Epithelial cell of proximal tubule (primary cell): ENCODE measurements around the gene RPS6KB2. TPM values are rescaled to one million over a fixed set of nuclear protein-coding genes. Genes with fewer than 3 reads are reported as not detected.
"Not testable (repeated sequence)": the region's sequence is repeated elsewhere in the genome, so short reads cannot be mapped to it uniquely, and the experiment has no call there.

ENCODE experiments used
- DNase-seq: peaks from one replicate; pipeline ENCODE4 v3.0.0-alpha.2; 2011; ENCODE audit warnings: low read depth
- H3K4me3 ChIP-seq: 2 replicates; pipeline ENCODE4 v1.5.1; 2011; ENCODE audit warnings: low read depth, mild to moderate bottlenecking, low read length
- total RNA-seq: library from RNA; depleted of rRNA; stranded (reverse); fragments of >200 nt; gene quantifications from 2 replicates; pipeline ENCODE4 v1.2.3, GENCODE V29; 2015
- TF ChIP-seq, protein P1 (sequence below): conservative IDR thresholded peaks from 2 replicates; pipeline ENCODE4 v1.5.1; 2012; ENCODE audit warnings: low read depth, mild to moderate bottlenecking, low read length

The RPS6KB2 gene
- total RNA-seq, 1 donor from 2014 or later, result 64.1 TPM

DNA sequence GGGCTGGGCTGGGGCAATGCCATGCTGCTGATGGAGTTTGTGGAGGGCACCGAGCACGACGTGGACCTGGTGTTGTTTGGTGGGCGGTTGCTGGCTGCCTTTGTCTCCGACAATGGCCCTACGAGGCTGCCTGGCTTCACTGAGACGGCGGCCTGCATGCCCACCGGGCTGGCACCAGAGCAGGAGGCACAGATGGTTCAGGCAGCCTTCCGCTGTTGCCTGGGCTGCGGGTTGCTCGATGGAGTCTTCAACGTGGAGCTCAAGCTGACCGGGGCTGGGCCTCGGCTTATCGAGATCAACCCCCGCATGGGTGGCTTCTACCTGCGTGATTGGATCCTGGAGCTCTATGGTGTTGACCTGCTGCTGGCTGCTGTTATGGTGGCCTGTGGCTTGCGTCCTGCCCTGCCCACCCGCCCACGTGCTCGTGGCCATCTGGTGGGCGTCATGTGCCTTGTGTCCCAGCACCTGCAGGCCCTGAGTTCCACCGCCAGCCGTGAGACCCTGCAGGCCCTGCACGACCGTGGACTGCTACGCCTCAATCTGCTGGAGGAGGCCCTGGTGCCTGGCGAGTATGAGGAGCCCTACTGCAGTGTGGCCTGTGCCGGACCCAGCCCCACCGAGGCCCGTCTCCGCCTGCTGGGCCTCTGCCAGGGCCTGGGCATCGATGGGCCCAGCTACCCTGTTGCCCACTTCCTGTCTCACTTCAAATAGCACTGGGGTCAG, 4.2 kb upstream of the RPS6KB2 start:
- no peak overlapping the region for H3K4me3 ChIP-seq
- DNase-seq, result no peak
- TF ChIP-seq, protein P1, sequence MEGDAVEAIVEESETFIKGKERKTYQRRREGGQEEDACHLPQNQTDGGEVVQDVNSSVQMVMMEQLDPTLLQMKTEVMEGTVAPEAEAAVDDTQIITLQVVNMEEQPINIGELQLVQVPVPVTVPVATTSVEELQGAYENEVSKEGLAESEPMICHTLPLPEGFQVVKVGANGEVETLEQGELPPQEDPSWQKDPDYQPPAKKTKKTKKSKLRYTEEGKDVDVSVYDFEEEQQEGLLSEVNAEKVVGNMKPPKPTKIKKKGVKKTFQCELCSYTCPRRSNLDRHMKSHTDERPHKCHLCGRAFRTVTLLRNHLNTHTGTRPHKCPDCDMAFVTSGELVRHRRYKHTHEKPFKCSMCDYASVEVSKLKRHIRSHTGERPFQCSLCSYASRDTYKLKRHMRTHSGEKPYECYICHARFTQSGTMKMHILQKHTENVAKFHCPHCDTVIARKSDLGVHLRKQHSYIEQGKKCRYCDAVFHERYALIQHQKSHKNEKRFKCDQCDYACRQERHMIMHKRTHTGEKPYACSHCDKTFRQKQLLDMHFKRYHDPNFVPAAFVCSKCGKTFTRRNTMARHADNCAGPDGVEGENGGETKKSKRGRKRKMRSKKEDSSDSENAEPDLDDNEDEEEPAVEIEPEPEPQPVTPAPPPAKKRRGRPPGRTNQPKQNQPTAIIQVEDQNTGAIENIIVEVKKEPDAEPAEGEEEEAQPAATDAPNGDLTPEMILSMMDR, result no peak

- peak overlapping the region; percentile 100 for H3K4me3 ChIP-seq
- not testable (repeated sequence) for DNase-seq
These were observed 882 bp upstream of the RPS6KB2 start for GRCh38 chr11:67427364-67427859.

DNA sequence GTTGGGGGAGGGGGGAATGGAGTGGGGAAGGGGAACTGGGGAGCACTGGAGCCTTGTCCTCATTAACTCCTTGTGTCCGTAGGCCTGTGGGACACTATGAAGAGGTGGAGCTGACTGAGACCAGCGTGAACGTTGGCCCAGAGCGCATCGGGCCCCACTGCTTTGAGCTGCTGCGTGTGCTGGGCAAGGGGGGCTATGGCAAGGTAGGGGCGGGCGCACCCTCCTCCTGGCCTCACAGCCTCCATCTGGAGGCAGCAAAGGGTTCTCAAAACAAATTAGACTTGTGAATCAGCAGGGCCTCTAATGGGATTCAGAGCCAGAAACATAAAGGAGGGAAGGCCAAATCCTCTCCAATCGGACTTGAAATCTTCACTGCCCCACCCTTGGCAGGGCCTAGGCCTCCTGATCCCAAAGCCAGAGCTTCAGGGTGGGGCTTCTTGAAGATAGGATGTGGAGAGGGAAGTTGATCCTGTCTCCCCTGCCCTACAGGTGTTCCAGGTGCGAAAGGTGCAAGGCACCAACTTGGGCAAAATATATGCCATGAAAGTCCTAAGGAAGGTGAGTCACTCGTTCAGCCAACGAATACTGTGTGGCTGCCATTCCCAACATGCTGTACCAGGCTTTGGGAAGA, 859 bp downstream of the RPS6KB2 start:
- no peak for DNase-seq
- peak overlapping the region; percentile 100 for H3K4me3 ChIP-seq
- TF ChIP-seq, protein P1, result no peak

GRCh38 chr11:67429722-67430121, 1.4 kb downstream of the RPS6KB2 start:
- H3K4me3 ChIP-seq, result peak overlapping the region; percentile 100
- TF ChIP-seq, protein P1, result no peak
- DNase-seq, result no peak

GRCh38 chr11:67431346-67432249, 3.3 kb downstream of the RPS6KB2 start:
- no peak for DNase-seq
- TF ChIP-seq, protein P1, result no peak

GRCh38 chr11:67432655-67433349, 4.5 kb downstream of the RPS6KB2 start:
- no peak for DNase-seq
- TF ChIP-seq, protein P1, result no peak
- no peak overlapping the region for H3K4me3 ChIP-seq

More at GRCh38 chr11:67431346-67432249, 3.3 kb downstream of the RPS6KB2 start:
- H3K4me3 ChIP-seq, result no peak overlapping the region
